Upper lobe of right lung (tissue), 1 donor: Measurements from ENCODE around the gene AADACL3. TPM values are rescaled to one million over a fixed set of nuclear protein-coding genes. Genes with fewer than 3 reads are reported as not detected.

Experiments
- ATAC-seq: fragments of 200-7000 bp; cut with Tn5 transposase; one replicate; pipeline ENCODE4 v1.9.1; 2020; ENCODE audit warnings: mild to moderate bottlenecking, moderate library complexity
- DNase-seq: peaks from one replicate; pipeline ENCODE4 v3.0.0-alpha.2; 2020
- H3K27ac ChIP-seq: fragments of 200-600 bp; one replicate; pipeline ENCODE4 v1.8.0; 2022
- H3K27me3 ChIP-seq: fragments of 200-600 bp; one replicate; pipeline ENCODE4 v1.8.0; 2022; ENCODE audit warnings: mild to moderate bottlenecking
- H3K36me3 ChIP-seq: fragments of 200-600 bp; one replicate; pipeline ENCODE4 v1.8.0; 2022
- H3K4me1 ChIP-seq: fragments of 200-600 bp; one replicate; pipeline ENCODE4 v1.8.0; 2022
- H3K4me3 ChIP-seq: fragments of 200-600 bp; one replicate; pipeline ENCODE4 v1.8.0; 2022; ENCODE audit warnings: mild to moderate bottlenecking
- H3K9me3 ChIP-seq: fragments of 200-600 bp; one replicate; pipeline ENCODE4 v1.8.0; 2022
- CTCF ChIP-seq: fragments of 200-600 bp; IDR thresholded peaks from one replicate; pipeline ENCODE4 v1.8.0; 2022; ENCODE audit warnings: antibody characterized with exemption
- intact Hi-C: fragments of 100-400 bp; cut with DNase I; formaldehyde crosslinking; loops from one replicate; pipeline ENCODE4 v1.11.0; 2022
- total RNA-seq: library from RNA; stranded (reverse); fragmentation: NEBNext Ultra II Directional; extraction: Animal tissue kit (Norgen Biotek cat#: 25700); gene quantifications from one replicate; pipeline ENCODE4 v1.2.1, GENCODE V29; 2021
- donor health status: DM: no; HTN: yes; CAD: no; lungs with severe emphysema.

AADACL3 gene
- total RNA-seq, 1 donor from 2014 or later: not detected

- TF ChIP-seq CTCF: no peak
- no peak overlapping the region for H3K27ac ChIP-seq
- H3K4me1 ChIP-seq: no peaks in the 10 kb centered on the region
- H3K36me3 ChIP-seq: no peaks in the 10 kb centered on the region
- no peaks in the 10 kb centered on the region for H3K27me3 ChIP-seq
- H3K4me3 ChIP-seq: no peak overlapping the region
- no peaks in the 10 kb centered on the region for H3K9me3 ChIP-seq
- DNase-seq (no peak), ATAC-seq (no peak)
- intact Hi-C loops: no loop called here
Observed at GRCh38 chr1:12697397-12697796, 18.5 kb upstream of the AADACL3 start.

GRCh38 chr1:12703821-12704451 lies 12.0 kb upstream of the AADACL3 start:
- no peak for TF ChIP-seq CTCF
- Histone ChIP-seq H3K27ac (no peak overlapping the region), H3K27me3 (no peaks in the 10 kb centered on the region), H3K9me3 (no peaks in the 10 kb centered on the region), H3K4me3 (no peak overlapping the region), H3K36me3 (no peaks in the 10 kb centered on the region), H3K4me1 (no peaks in the 10 kb centered on the region)
- intact Hi-C loops: no loop called here
- no peak for DNase-seq
- no peak for ATAC-seq

- H3K9me3 ChIP-seq: no peaks in the 10 kb centered on the region
- no peaks in the 10 kb centered on the region for H3K27me3 ChIP-seq
- no peak overlapping the region for H3K27ac ChIP-seq
- ATAC-seq (no peak), DNase-seq (no peak)
- intact Hi-C loops: no loop called here
- no peaks in the 10 kb centered on the region for H3K4me1 ChIP-seq
- TF ChIP-seq CTCF: no peak
- H3K4me3 ChIP-seq: no peak overlapping the region
- no peaks in the 10 kb centered on the region for H3K36me3 ChIP-seq
Observed at GRCh38 chr1:12706061-12706460, 9.8 kb upstream of the AADACL3 start.

- Histone ChIP-seq H3K36me3 (no peaks in the 10 kb centered on the region), H3K27me3 (no peaks in the 10 kb centered on the region), H3K27ac (no peak overlapping the region), H3K9me3 (no peaks in the 10 kb centered on the region), H3K4me3 (no peak overlapping the region), H3K4me1 (no peaks in the 10 kb centered on the region)
- no peak for TF ChIP-seq CTCF
- intact Hi-C loops: no loop called here
- ATAC-seq (no peak), DNase-seq (no peak)
Observed at GRCh38 chr1:12708396-12709090, 7.4 kb upstream of the AADACL3 start.

GRCh38 chr1:12709091-12709491 lies 6.8 kb upstream of the AADACL3 start:
- Histone ChIP-seq H3K27me3 (no peaks in the 10 kb centered on the region), H3K9me3 (no peaks in the 10 kb centered on the region), H3K36me3 (no peaks in the 10 kb centered on the region), H3K4me3 (no peak overlapping the region), H3K27ac (no peak overlapping the region), H3K4me1 (no peaks in the 10 kb centered on the region)
- intact Hi-C loops: no loop called here
- no peak for TF ChIP-seq CTCF
- DNase-seq (no peak), ATAC-seq (no peak)
